ENCODE results near the gene GEMIN7. TPM values are rescaled to one million over a fixed set of nuclear protein-coding genes. Genes with fewer than 3 reads are reported as not detected.

Gene GEMIN7
- total RNA-seq, 1 experiment from 2014 or later, result 46.0 TPM

GRCh38 chr19:45095496-45096413 lies 16.7 kb downstream of the GEMIN7 start:
- Histone ChIP-seq H3K27ac (ENCODE audit: insufficient read length, low read depth, low read length) (no peak overlapping the region), H4K8ac (replicated peaks; ENCODE audit: insufficient read length, low read depth, low read length) (no peak overlapping the region)

More at GRCh38 chr19:45095496-45096413, 16.7 kb downstream of the GEMIN7 start:
- Histone ChIP-seq H3K79me2 (ENCODE audit: insufficient read depth, low read length) (peaks cover 57% of the 10 kb centered on the region), H3K56ac (ENCODE audit: insufficient read length, low read depth, low read length) (no peak overlapping the region), H4K91ac (ENCODE audit: insufficient read length, low read depth, low read length) (no peak overlapping the region), H3K27me3 (ENCODE audit: insufficient read depth, low read length) (no peaks in the 10 kb centered on the region), H2BK15ac (ENCODE audit: low read depth, low read length) (no peak overlapping the region), H2BK5ac (ENCODE audit: insufficient read length, low read length) (no peak overlapping the region), H3K79me1 (ENCODE audit: insufficient read depth, low read depth, low read length, poor library complexity, severe bottlenecking) (no peaks in the 10 kb centered on the region), H3K18ac (ENCODE audit: insufficient read length, low read depth, low read length) (no peak overlapping the region), H3K4me1 (ENCODE audit: insufficient read depth, low read length) (no peaks in the 10 kb centered on the region; the same call in 1 of the 2 replicates), H3K4me2 (ENCODE audit: insufficient read depth, insufficient read length, low read length) (no peak overlapping the region), H2BK20ac (ENCODE audit: low read depth, low read length, poor library complexity, severe bottlenecking) (no peak overlapping the region), H3K23ac (ENCODE audit: insufficient read length, low read depth, low read length) (no peak overlapping the region), H3K23me2 (ENCODE audit: insufficient read length, low read depth, low read length, poor library complexity, severe bottlenecking) (peaks cover 8% of the 10 kb centered on the region), H3K4ac (ENCODE audit: low read depth, low read length) (no peak overlapping the region), H4K20me1 (ENCODE audit: control insufficient read depth, insufficient read depth, insufficient read length) (no peaks in the 10 kb centered on the region), H3K9ac (ENCODE audit: extremely low read depth, insufficient read length, low read length) (no peak overlapping the region), H3K9me3 (ENCODE audit: control insufficient read depth, low read depth, low read length) (no peaks in the 10 kb centered on the region), H2AK5ac (ENCODE audit: insufficient read length, low read length) (no peak overlapping the region), H3K14ac (ENCODE audit: insufficient read depth, low read length) (no peak overlapping the region), H2BK120ac (ENCODE audit: low read depth, low read length, poor library complexity, severe bottlenecking) (no peak overlapping the region), H2AFZ (ENCODE audit: low read length) (no peak overlapping the region), H2BK12ac (ENCODE audit: insufficient read length, low read depth, low read length) (no peak overlapping the region), H4K5ac (ENCODE audit: insufficient read length, low read depth, low read length) (no peak overlapping the region), H3T11ph (ENCODE audit: low read length) (no peak overlapping the region)
- DNase-seq, result no peak
- TF ChIP-seq, protein P1, sequence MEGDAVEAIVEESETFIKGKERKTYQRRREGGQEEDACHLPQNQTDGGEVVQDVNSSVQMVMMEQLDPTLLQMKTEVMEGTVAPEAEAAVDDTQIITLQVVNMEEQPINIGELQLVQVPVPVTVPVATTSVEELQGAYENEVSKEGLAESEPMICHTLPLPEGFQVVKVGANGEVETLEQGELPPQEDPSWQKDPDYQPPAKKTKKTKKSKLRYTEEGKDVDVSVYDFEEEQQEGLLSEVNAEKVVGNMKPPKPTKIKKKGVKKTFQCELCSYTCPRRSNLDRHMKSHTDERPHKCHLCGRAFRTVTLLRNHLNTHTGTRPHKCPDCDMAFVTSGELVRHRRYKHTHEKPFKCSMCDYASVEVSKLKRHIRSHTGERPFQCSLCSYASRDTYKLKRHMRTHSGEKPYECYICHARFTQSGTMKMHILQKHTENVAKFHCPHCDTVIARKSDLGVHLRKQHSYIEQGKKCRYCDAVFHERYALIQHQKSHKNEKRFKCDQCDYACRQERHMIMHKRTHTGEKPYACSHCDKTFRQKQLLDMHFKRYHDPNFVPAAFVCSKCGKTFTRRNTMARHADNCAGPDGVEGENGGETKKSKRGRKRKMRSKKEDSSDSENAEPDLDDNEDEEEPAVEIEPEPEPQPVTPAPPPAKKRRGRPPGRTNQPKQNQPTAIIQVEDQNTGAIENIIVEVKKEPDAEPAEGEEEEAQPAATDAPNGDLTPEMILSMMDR (conservative IDR thresholded peaks at IDR 0.05), result no peak
- Mint-ChIP-seq H3K36me3 (ENCODE audit: insufficient read depth in 1 of 3, low read depth in 3 of 3) (peaks cover 7 to 22% (median 10%) of the 10 kb centered on the region in 3 experiments), H3K27me3 (ENCODE audit: low read depth) (no peaks in the 10 kb centered on the region), H3K9me3 (no peaks in the 10 kb centered on the region; a peak in 2 of 5 replicates), H3K27ac (peak overlapping the region; percentile 8 to 46 (median 15); a peak in 3 of 7 replicates), H3K4me3 (peak overlapping the region in 1 of 2 experiments; percentile 22; a peak in 3 of 5 replicates), H3K4me1 (peaks cover 64 to 71% of the 10 kb centered on the region in 2 experiments)
- no CpG with 5 or more reads among the region's 14 CpGs for WGBS (ENCODE audit: extremely low coverage, insufficient read length, low lambda C conversion rate)

All from H9 (cell line).